ENCODE results near the gene AGPAT2.

Gene AGPAT2

DNA sequence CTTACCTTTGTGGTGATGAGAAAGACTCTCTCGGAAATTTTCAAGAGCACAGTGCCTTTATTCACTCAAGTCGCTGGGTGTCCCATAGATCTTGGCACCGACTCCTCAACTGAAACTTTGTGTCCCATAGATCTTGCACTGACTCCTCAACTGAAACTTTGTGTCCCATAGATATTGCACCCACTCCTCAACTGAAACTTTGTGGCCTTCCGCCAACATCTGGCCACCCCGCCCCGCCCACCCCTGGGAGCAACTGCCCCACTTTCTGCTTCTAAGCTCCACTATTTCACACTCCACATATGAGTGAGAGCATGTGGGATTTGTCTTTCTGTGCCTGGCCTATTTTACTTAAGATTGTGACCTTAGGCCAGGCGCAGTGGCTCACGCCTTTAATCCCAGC, 37.2 kb downstream of the AGPAT2 start (continued):
- TF ChIP-seq CSDC2 (CRISPR knock-in tag; IDR thresholded peaks at IDR 0.05) (no peak), PPARA (CRISPR knock-in tag; IDR thresholded peaks at IDR 0.05; ENCODE audit: borderline replicate concordance) (no peak), SNAI2 (CRISPR knock-in tag; IDR thresholded peaks at IDR 0.05) (no peak), ZFP3 (CRISPR knock-in tag; IDR thresholded peaks at IDR 0.05) (no peak)

DNA sequence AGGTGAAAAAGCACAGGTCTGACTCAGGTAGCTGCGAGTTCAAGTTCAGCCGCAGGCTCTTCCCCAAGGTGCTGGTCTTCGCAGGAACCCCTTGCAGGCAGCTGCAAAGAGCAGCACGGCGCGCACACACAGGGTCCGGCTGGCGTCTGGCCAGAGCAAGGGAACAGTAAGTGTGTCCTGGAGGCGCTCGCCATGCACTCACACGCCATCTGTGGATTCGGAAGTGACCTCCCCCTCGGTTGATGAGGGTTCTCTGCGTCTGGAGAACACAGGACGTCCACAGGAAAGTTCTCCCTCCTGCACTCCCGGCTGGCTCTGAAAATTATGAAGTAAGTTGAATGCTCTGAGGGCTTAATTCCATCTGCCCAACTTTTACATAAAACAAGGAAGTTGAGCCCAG, 38.5 kb downstream of the AGPAT2 start:
- ATAC-seq, result no peak
- TF ChIP-seq ZNF8 (CRISPR knock-in tag; IDR thresholded peaks at IDR 0.05), result no peak
- TF ChIP-seq PPARA (CRISPR knock-in tag; IDR thresholded peaks at IDR 0.05; ENCODE audit: borderline replicate concordance), result no peak
- no peak for TF ChIP-seq ZFP3 (CRISPR knock-in tag; IDR thresholded peaks at IDR 0.05)
- TF ChIP-seq ZC3H10 (CRISPR knock-in tag; IDR thresholded peaks at IDR 0.05), result no peak
- no peak for TF ChIP-seq ISL1 (CRISPR knock-in tag; IDR thresholded peaks at IDR 0.05)
- TF ChIP-seq BACH2 (CRISPR knock-in tag; IDR thresholded peaks at IDR 0.05; ENCODE audit: borderline replicate concordance), result no peak
- TF ChIP-seq ZNF565 (CRISPR knock-in tag; conservative IDR thresholded peaks at IDR 0.05; ENCODE audit: low read depth), result no peak
- TF ChIP-seq, protein P1, sequence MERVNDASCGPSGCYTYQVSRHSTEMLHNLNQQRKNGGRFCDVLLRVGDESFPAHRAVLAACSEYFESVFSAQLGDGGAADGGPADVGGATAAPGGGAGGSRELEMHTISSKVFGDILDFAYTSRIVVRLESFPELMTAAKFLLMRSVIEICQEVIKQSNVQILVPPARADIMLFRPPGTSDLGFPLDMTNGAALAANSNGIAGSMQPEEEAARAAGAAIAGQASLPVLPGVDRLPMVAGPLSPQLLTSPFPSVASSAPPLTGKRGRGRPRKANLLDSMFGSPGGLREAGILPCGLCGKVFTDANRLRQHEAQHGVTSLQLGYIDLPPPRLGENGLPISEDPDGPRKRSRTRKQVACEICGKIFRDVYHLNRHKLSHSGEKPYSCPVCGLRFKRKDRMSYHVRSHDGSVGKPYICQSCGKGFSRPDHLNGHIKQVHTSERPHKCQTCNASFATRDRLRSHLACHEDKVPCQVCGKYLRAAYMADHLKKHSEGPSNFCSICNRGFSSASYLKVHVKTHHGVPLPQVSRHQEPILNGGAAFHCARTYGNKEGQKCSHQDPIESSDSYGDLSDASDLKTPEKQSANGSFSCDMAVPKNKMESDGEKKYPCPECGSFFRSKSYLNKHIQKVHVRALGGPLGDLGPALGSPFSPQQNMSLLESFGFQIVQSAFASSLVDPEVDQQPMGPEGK (CRISPR knock-in tag; IDR thresholded peaks at IDR 0.05; ENCODE audit: borderline replicate concordance), result no peak
- TF ChIP-seq GLIS3 (CRISPR knock-in tag; IDR thresholded peaks at IDR 0.05), result no peak
- TF ChIP-seq CSDC2 (CRISPR knock-in tag; IDR thresholded peaks at IDR 0.05), result no peak
- TF ChIP-seq POU6F1 (CRISPR knock-in tag; IDR thresholded peaks at IDR 0.05; ENCODE audit: borderline replicate concordance, low read depth), result no peak
- TF ChIP-seq, protein P2, sequence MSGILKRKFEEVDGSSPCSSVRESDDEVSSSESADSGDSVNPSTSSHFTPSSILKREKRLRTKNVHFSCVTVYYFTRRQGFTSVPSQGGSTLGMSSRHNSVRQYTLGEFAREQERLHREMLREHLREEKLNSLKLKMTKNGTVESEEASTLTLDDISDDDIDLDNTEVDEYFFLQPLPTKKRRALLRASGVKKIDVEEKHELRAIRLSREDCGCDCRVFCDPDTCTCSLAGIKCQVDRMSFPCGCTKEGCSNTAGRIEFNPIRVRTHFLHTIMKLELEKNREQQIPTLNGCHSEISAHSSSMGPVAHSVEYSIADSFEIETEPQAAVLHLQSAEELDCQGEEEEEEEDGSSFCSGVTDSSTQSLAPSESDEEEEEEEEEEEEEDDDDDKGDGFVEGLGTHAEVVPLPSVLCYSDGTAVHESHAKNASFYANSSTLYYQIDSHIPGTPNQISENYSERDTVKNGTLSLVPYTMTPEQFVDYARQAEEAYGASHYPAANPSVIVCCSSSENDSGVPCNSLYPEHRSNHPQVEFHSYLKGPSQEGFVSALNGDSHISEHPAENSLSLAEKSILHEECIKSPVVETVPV (CRISPR knock-in tag; IDR thresholded peaks at IDR 0.05), result no peak
- TF ChIP-seq ESRRG (CRISPR knock-in tag; IDR thresholded peaks at IDR 0.05), result no peak
- TF ChIP-seq RARB (CRISPR knock-in tag; IDR thresholded peaks at IDR 0.05), result no peak
- no peak for TF ChIP-seq TSHZ2 (CRISPR knock-in tag; IDR thresholded peaks at IDR 0.05)
- no peak for TF ChIP-seq OSR1 (CRISPR knock-in tag; IDR thresholded peaks at IDR 0.05)
- no peak for TF ChIP-seq TCF4 (CRISPR knock-in tag; IDR thresholded peaks at IDR 0.05; ENCODE audit: borderline replicate concordance)
- no peak for TF ChIP-seq TOX (CRISPR knock-in tag; IDR thresholded peaks at IDR 0.05; ENCODE audit: borderline replicate concordance)
- no peak for TF ChIP-seq ARNTL (CRISPR knock-in tag; IDR thresholded peaks at IDR 0.05; ENCODE audit: borderline replicate concordance, low read depth)

DNA sequence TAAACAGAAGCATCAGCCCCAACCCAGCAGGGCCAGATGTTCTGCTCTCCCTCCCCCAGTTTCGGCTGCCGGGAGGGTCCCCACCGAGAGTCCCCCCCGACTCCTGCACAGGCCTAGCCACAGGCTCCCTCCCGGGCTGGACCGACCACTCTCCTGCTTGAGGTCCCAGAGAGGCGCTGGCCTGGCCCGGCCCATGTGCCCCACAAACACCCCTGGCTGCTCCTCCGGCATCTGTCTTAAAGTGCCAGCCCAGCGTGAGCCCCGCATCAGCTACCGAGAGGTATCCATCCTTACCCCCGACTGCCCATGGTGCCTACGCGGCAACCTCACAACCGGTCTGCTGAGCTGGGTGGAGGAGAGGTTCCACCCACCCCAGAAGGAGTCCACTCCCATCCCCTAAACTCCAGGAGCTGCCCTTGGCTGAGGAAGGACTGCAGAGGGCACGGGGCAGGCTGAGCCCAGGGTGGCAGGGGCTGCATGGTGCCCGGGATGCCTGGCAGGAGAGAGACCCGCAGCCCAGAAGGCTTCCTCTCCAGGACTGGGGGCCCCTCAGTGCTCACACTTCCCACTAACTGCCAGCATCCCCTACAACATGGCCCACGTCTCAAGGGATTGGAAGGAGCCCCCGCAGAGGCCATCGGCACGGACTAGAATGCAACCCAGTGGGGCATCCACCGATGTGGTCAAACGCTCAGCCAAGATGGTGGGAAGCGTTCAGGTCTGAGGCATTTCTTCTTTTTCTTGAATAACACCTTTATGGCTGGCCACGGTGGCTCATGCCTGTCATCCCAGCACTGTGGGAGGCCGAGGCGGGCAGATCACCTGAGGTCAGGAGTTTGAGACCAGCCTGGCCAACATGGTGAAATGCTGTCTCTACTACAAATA, 40.2 kb downstream of the AGPAT2 start:
- ATAC-seq, result no peak
- no peak for TF ChIP-seq SNAI2 (CRISPR knock-in tag; IDR thresholded peaks at IDR 0.05)
- TF ChIP-seq, protein P3, sequence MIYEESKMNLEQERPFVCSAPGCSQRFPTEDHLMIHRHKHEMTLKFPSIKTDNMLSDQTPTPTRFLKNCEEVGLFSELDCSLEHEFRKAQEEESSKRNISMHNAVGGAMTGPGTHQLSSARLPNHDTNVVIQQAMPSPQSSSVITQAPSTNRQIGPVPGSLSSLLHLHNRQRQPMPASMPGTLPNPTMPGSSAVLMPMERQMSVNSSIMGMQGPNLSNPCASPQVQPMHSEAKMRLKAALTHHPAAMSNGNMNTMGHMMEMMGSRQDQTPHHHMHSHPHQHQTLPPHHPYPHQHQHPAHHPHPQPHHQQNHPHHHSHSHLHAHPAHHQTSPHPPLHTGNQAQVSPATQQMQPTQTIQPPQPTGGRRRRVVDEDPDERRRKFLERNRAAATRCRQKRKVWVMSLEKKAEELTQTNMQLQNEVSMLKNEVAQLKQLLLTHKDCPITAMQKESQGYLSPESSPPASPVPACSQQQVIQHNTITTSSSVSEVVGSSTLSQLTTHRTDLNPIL (CRISPR knock-in tag; IDR thresholded peaks at IDR 0.05; ENCODE audit: low read depth), result no peak
- no peak for TF ChIP-seq CSDC2 (CRISPR knock-in tag; IDR thresholded peaks at IDR 0.05)
- no peak for TF ChIP-seq PPARA (CRISPR knock-in tag; IDR thresholded peaks at IDR 0.05; ENCODE audit: borderline replicate concordance)
- no peak for TF ChIP-seq ZNF565 (CRISPR knock-in tag; conservative IDR thresholded peaks at IDR 0.05; ENCODE audit: low read depth)
- no peak for TF ChIP-seq GLIS3 (CRISPR knock-in tag; IDR thresholded peaks at IDR 0.05)
- TF ChIP-seq ZNF70 (CRISPR knock-in tag; IDR thresholded peaks at IDR 0.05), result no peak
- no peak for TF ChIP-seq ARNTL (CRISPR knock-in tag; IDR thresholded peaks at IDR 0.05; ENCODE audit: borderline replicate concordance, low read depth)
- TF ChIP-seq TSHZ2 (CRISPR knock-in tag; IDR thresholded peaks at IDR 0.05), result no peak
- TF ChIP-seq ISL1 (CRISPR knock-in tag; IDR thresholded peaks at IDR 0.05), result no peak

Data from SK-N-SH treated with all-trans-retinoic acid at 6 μM for 48 hours (cell line).